Pancreas (tissue), 10 donors: ENCODE data around the gene RAB6D. TPM values are rescaled to one million over a fixed set of nuclear protein-coding genes. Genes with fewer than 3 reads are reported as not detected.
"Not testable (repeated sequence)": the region's sequence is repeated elsewhere in the genome, so short reads cannot be mapped to it uniquely, and the experiment has no call there.

Experiments used
- ATAC-seq, 4 donors: fragments of 200-7000 bp; cut with Tn5 transposase; one replicate each; pipeline versions ENCODE4 v1.8.0 to v1.9.1; 2020; ENCODE audit warnings: mild to moderate bottlenecking in 4 of 4, moderate library complexity in 4 of 4
- DNase-seq, 6 donors: peaks; one replicate each; pipeline ENCODE4 v3.0.0-alpha.2; 2020
- FAIRE-seq: peaks from 2 replicates; lab custom pipeline; 2012; peaks lifted over from hg19 to GRCh38; lab: Jason Lieb, UNC
- H3K27ac ChIP-seq, 4 donors: fragments of 200-600 bp; sonication (generic); 1 replicate in 3 of 4; 2 replicates in 1 of 4; pipeline versions ENCODE4 v1.5.0 to v1.8.0; 2020
- H3K27me3 ChIP-seq, 4 donors: fragments of 200-600 bp; one replicate each; pipeline ENCODE4 v1.8.0; 2021
- H3K36me3 ChIP-seq, 3 donors: fragments of 200-600 bp; sonication (generic) in 1 of 3; one replicate each; pipeline versions ENCODE4 v1.5.0 to v1.8.0; 2020 to 2021
- H3K4me1 ChIP-seq, 3 donors: fragments of 200-600 bp; one replicate each; pipeline ENCODE4 v1.8.0; 2021
- H3K4me3 ChIP-seq, 4 donors: fragments of 200-600 bp; sonication (generic) in 2 of 4; one replicate each; pipeline versions ENCODE4 v1.5.0 to v1.8.0; 2020 to 2021
- H3K9me3 ChIP-seq, 4 donors: fragments of 200-600 bp; one replicate each; pipeline ENCODE4 v1.8.0; 2021
- WGBS, 2 donors: extraction: QIAGEN DNeasy Blood & Tissue Kit; methylation state at CpG; one replicate each; pipeline ENCODE4 v1.1.7; 2013; 5-methylcytosine and 5-hydroxymethylcytosine counted together
- intact Hi-C, 3 donors: fragments of 100-400 bp; cut with DNase I; formaldehyde crosslinking; loops; one replicate each; pipeline versions ENCODE4 v1.11.1 to v1.14.2; 2022
- polyA plus RNA-seq, 2 donors: library from polyadenylated mRNA; stranded (reverse); fragments of 200-250 nt; gene quantifications; one replicate each; pipeline ENCODE4 v1.2.3, GENCODE V29; 2013
- total RNA-seq, 6 donors: library from RNA; stranded (reverse); fragmentation: NEBNext Ultra II Directional in 4 of 6; extraction: Animal tissue kit (Norgen Biotek cat#: 25700) in 4 of 6; gene quantifications; one replicate each; pipeline versions ENCODE4 v1.2.1 to v1.2.4, GENCODE V29; 2021 to 2023
- TF ChIP-seq, protein P1 (sequence below), 4 donors: fragments of 200-600 bp; sonication (generic) in 3 of 4; IDR thresholded peaks; one replicate each; pipeline versions ENCODE4 v1.5.0 to v1.8.0; 2021; ENCODE audit warnings: antibody characterized with exemption in 4 of 4
- donor health status: healthy with polysubstance abuse.
- donor health status: DM: no; HTN: no; CAD: no; lungs with moderate emphysema.
- donor health status: DM: no; HTN: no; CAD: no.
- donor health status: control.
- donor health status: control.
- donor health status: Bipolar disorder and iron deficiency.
- donor health status: DM: yes; HTN: yes; CAD: no.
- donor health status: DM: no; HTN: no; CAD: no.
- donor health status: DM: no; HTN: no; CAD: no.
- donor health status: DM: yes; HTN: yes; CAD: no.

The RAB6D gene
- total and polyA plus RNA-seq, 8 donors = 0.08 to 0.14 TPM; not detected in 6

DNA sequence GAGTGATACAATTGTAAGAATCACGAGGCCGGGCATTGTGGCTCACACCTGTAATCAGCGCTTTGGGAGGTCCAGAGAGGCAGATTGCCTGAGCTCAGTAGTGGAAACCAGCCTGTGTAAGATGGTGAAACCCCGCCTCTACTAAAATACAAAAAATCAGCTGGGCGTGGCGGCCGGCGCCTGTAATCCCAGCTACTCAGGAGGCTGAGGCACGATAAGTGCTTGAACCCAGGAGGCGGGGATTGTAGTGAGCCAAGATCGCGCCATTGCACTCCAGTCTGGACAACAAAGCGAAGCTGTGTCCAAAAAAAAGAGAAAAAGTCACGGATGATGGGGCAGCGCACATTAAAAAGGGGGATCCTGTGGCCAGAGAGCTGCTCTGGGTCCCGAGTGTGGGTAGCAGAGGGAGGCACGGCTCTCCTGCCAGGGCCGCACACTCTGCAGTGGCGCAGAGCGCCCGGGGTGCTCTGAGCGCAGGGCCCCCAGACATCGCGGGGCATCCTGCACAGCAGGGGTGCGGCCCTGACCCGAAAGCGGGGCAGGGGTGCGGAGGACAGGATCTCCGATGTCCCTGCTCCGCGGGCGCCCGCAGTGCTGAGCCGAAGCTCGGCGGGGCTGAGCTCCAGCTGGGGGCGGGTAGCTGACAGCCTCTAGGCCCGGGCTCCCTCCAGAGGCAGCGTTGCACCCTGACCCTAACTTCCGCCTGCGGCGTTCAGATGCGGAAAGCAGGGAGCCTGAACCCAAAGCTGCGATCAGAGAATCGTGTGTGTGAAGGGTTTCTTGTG, 30.4 kb upstream of the RAB6D start:
- peak overlapping the region in 1 of 4 donors; percentile 6 for H3K4me3 ChIP-seq
- no peak for FAIRE-seq
- no peak overlapping the region for H3K27ac ChIP-seq
- no peaks in the 10 kb centered on the region for H3K27me3 ChIP-seq
- 15 to 16% methylated on average over 41 to 45 of the region's 45 CpGs for WGBS, 2 donors
- H3K4me1 ChIP-seq = no peaks in the 10 kb centered on the region
- peak in 2 of 6 donors; percentile 47 to 63 for DNase-seq
- H3K9me3 ChIP-seq = no peaks in the 10 kb centered on the region
- TF ChIP-seq, protein P1, sequence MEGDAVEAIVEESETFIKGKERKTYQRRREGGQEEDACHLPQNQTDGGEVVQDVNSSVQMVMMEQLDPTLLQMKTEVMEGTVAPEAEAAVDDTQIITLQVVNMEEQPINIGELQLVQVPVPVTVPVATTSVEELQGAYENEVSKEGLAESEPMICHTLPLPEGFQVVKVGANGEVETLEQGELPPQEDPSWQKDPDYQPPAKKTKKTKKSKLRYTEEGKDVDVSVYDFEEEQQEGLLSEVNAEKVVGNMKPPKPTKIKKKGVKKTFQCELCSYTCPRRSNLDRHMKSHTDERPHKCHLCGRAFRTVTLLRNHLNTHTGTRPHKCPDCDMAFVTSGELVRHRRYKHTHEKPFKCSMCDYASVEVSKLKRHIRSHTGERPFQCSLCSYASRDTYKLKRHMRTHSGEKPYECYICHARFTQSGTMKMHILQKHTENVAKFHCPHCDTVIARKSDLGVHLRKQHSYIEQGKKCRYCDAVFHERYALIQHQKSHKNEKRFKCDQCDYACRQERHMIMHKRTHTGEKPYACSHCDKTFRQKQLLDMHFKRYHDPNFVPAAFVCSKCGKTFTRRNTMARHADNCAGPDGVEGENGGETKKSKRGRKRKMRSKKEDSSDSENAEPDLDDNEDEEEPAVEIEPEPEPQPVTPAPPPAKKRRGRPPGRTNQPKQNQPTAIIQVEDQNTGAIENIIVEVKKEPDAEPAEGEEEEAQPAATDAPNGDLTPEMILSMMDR (IDR thresholded peaks at IDR 0.05) = no peak
- peak; percentile 35 to 90 (median 63) for ATAC-seq
- no peaks in the 10 kb centered on the region for H3K36me3 ChIP-seq
- intact Hi-C loops = no loop called here

DNA sequence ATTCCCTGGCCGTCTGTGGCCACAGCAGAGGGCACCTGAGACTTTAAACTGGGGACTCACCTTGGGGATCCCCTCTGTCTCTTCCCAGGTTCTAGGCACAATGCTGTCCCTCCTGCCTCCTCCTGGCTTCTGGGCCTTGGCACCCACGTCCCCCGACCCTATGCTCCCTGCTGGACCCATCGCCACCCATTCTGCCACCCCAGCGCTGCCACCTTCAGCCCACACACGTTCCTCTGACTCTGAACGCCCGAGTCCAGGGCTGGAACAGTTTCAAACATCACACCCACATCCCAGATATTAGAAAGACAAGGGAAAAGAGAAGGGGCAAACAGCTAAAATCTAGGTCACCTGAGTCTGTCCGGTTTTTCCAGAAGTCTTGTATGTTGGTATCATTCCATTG, 28.0 kb upstream of the RAB6D start:
- FAIRE-seq, intact Hi-C loops: not testable (repeated sequence)
- WGBS, 2 donors = 45 to 50% methylated on average over 8 of the region's 9 CpGs

DNA sequence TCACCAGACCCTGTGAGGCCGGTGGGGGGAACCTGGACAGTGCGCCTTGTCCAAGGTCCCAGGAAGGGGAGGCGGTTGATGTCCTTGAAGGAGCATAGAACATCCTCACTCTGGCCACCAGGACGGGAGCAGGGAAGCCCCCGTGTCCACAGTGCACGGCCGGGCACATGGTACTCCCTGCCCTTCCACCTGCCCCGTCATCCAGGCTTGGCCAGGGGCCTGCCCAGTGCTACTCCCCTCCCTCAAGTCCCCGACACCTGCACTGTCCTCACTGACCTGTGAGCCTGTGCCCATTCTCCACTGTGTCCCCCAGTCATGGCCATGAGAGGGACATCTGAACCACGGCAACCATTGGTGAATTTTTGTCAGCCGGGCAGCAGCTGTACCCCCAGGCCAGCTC, 27.5 kb upstream of the RAB6D start:
- H3K9me3 ChIP-seq, H3K4me3 ChIP-seq, H3K4me1 ChIP-seq, ATAC-seq, intact Hi-C loops, H3K27ac ChIP-seq, H3K36me3 ChIP-seq, FAIRE-seq, H3K27me3 ChIP-seq: not testable (repeated sequence)
- DNase-seq = peak in 1 of 6 donors; percentile 36
- 69 to 85% methylated on average over 10 to 11 of the region's 11 CpGs for WGBS, 2 donors

More for the DNA sequence above, 28.0 kb upstream of the RAB6D start:
- not testable (repeated sequence) for H3K27me3 ChIP-seq, DNase-seq, H3K4me1 ChIP-seq, H3K36me3 ChIP-seq, H3K4me3 ChIP-seq, H3K27ac ChIP-seq, H3K9me3 ChIP-seq, ATAC-seq

DNA sequence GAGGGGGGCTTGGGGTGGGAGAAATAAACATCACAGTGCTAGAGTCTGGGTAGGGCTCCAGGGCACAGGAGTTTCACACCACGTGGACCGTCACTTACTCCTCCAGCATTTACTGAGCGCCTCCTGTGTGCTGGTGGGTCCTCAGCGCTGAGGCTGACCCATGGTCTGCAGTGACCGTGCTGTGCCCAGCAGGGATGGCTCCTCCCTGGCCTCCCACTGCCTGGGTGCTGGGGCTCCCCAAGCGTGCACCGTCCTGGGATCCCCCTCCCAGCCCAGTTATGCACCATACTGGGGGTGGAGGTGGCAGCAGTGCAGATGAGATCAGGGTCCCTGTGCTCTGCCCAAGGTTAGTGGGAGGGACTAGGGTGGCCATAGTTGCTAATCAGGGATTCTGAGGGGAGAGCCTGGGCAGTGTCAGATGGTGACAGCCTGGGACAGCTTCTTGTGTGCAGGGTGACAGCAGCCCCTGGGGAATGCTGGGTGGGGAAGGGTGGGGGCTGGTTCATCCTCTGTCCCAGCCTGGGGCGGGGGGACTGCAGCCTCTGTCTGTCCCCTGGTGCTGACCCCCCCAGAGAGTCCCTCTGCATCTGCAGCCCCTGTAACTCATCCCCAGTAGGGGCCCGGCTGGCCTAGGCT, 26.6 kb upstream of the RAB6D start:
- H3K36me3 ChIP-seq, H3K27me3 ChIP-seq, FAIRE-seq, H3K4me3 ChIP-seq, H3K9me3 ChIP-seq, H3K4me1 ChIP-seq, ATAC-seq, H3K27ac ChIP-seq, DNase-seq, intact Hi-C loops: not testable (repeated sequence)
- 58 to 63% methylated on average over 7 to 9 of the region's 9 CpGs for WGBS, 2 donors

DNA sequence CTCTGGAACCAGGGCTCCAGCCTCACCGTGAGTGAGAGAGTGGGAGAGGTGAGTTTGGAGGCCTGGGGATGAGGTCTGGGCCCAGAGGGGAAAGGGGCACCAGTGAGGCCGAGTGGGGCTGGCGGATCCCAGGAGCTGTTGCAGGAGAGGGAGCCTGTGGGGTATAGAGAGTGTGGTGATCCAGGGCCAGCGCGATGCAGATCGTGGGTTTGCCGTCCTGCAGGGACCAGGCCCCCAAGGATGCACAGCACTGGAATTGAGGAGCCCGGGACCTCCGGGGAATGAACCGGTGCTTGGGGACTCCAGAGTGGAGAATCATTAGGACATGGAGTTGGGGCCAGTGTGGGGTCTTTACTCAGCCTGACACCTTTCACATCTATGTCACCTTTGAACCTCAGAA, 25.7 kb upstream of the RAB6D start:
- Histone ChIP-seq H3K27me3 (no peaks in the 10 kb centered on the region), H3K4me1 (no peaks in the 10 kb centered on the region), H3K4me3 (no peak overlapping the region), H3K27ac (no peak overlapping the region), H3K36me3 (no peaks in the 10 kb centered on the region), H3K9me3 (no peaks in the 10 kb centered on the region)
- DNase-seq (no peak), ATAC-seq (no peak), FAIRE-seq (no peak)
- WGBS, 2 donors = 72 to 83% methylated on average over 10 of the region's 10 CpGs
- intact Hi-C loops = no loop called here
- TF ChIP-seq, protein P1 (IDR thresholded peaks at IDR 0.05) = no peak

DNA sequence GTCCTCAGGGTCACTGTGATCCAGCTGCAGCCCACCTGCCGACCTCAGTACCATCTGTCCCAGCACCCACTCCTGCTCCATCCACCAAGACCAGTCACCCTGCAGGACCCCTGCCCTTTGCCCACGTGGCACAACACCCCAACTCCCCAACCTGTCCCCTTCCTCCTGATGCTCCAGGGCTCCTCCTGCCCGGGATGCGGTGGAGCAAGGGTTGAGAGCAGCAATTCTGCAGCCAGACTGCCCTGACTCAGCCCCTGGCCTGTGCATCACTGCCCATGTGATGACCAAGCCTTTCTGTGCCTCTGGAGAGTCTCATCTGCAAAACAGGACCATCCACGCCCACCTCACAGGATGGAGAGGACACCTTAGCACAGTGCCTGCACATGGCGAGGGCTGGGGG, 24.9 kb upstream of the RAB6D start:
- peak in 1 of 6 donors; percentile 24 for DNase-seq
- 44 to 45% methylated on average over 6 of the region's 6 CpGs for WGBS, 2 donors

DNA sequence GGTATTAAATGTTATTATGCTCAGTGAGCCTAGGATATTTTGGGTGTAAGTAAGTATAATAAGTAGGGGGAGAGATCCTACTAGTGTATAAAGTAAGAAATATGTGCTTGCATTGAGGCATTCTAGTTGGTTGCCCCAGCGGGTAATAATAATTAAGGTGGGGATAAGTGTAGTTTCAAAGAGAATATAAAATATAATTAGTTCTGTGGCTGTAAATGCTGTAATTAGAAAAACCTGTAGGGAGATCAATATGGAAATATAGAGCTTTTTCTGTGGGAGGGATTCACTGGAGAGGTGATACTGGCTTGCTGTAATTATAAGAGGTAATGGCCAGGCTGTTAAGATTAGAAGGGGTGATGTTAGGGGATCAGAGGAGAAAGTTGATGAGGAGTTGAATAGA, 9.1 kb upstream of the RAB6D start:
- intact Hi-C loops, FAIRE-seq, DNase-seq, H3K4me3 ChIP-seq, ATAC-seq, H3K27ac ChIP-seq, H3K9me3 ChIP-seq, H3K36me3 ChIP-seq, H3K27me3 ChIP-seq, H3K4me1 ChIP-seq: not testable (repeated sequence)
- 91 to 96% methylated on average over 1 of the region's 1 CpG for WGBS, 2 donors

More for the DNA sequence above, 24.9 kb upstream of the RAB6D start:
- ATAC-seq, H3K36me3 ChIP-seq, intact Hi-C loops, H3K4me1 ChIP-seq, H3K9me3 ChIP-seq, H3K27me3 ChIP-seq, H3K27ac ChIP-seq, H3K4me3 ChIP-seq, FAIRE-seq: not testable (repeated sequence)
